HCEC 1CT (cell line): Measurements from ENCODE around the gene TFIP11.

Source experiments
- DNase-seq: peaks from one replicate; pipeline ENCODE4 v3.0.0-alpha.2; 2017

Gene TFIP11

DNA sequence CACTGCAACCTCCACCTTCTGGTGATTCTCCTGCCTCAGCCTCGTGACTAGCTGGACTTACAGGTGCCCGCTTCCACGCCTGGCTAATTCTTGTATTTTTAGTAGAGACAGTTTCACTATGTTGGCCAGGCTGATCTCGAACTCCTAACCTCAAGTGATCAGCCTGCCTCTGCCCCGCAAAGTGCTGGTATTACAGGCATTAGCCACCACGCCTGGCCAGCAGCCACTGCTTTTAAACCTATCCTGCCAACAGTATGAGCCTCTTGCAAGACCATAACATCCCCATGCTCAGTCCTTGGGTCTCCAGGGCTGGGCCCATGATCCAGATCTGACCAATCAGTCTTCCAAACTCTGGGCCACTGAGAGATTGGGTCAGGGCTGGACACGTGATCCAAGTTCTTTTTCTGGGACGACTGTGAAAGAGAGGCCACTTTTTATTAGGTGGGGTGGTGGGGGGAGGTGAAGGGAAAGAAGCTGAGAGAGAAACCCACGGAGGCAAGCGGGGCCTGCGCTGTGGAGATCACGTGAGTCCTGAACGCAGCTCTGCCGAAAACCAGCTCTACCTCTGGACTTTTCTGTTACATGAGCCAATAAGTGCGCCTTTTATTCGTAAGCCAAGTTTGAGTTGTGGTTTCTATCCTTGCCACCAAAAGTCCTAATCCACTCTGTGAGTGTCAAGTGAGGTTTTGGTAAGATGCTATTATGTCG is 65.3 kb downstream of the TFIP11 start:
- no peak for DNase-seq

- no peak for DNase-seq
These were observed 66.5 kb downstream of the TFIP11 start for GRCh38 chr22:26445577-26446275.

- no peak for DNase-seq
These were observed 67.5 kb downstream of the TFIP11 start for GRCh38 chr22:26444777-26445176.

DNA sequence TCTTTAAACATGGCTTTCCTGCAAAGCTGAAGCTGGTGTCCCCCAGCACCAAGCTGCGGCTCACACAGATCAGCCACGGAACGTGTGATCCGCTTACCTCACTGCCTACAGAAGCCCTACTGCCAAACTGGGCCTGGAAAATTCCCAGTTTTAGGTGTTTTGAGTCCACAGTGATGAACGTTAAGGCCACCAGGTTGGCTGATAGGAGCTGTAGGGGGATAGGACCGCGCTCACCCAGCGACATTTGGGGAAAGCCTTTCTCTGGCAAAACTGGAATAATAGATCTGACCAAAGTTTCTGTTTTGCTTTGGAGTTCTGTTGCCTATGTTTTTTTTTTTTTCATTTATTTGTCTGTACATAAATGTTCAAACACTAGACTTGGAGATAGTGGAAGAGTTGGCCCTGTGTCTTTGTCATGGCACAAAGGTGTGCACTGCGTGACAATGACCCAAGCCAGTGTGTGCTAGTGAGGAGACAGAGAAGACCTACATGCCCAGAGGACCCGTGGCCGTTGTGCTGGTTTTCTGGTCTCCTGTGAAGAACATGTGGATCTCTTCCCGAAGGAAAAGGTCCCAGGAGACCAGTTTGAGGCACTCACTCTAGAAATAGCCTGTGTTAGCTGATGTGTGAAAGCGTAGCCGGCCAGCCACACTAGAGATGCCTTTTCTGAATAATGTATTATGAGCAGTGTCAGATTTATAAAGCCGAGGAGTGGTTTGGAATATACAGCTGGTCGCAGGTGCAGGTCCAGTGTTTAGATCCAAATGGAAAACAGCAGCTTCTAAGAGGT is 68.2 kb downstream of the TFIP11 start:
- DNase-seq = no peak

DNA sequence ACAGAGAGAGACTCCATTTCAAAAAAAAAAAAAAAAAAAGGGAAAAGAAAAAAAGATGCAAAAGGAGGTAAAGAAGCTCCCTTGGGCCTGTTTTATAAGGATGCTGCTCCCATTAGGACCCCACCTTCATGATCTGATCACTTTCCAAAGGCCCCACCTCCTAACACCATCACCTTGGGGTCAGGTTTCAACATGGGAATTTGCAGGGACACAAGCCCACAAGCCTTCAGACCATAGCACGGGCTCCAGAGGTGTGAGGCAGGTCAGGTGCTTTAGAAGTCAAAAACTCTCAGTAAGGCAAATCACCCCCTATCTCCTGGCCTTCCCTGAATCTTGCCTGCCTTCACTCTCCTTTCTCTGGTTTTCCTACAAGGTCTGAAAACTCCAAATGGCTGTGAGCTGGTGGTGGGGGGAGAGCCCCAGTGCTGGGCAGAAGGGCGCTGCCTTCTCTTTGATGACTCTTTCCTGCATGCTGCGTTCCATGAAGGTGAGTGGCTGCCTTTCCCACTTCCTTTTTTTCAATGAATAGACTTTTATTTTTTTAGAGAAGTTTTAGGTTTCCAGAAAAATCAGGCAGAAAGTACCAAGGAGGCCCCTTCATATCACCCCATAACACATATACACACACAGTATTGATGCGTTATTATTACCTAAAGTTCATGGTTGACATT is 70.1 kb downstream of the TFIP11 start:
- peak; percentile 6 for DNase-seq
